Testis (tissue), 2 donors: Measurements from ENCODE around the gene SAMD11.

ENCODE experiments used
- CTCF ChIP-seq, 3 experiments: fragments of 450-650 bp in 2 of 3; fragments of 200-600 bp in 1 of 3; sonication (generic) in 1 of 3; IDR thresholded peaks; one replicate each; pipeline ENCODE4 v1.5.1; 2016 to 2019; ENCODE audit warnings: antibody characterized with exemption in 3 of 3, mild to moderate bottlenecking in 2 of 3, moderate library complexity in 1 of 3
- POLR2A ChIP-seq: fragments of 450-650 bp; IDR thresholded peaks from one replicate; pipeline ENCODE4 v1.6.1; 2017; ENCODE audit warnings: antibody characterized with exemption, mild to moderate bottlenecking, moderate library complexity

GRCh38 chr1:953524-954320, 30.0 kb downstream of the SAMD11 start:
- TF ChIP-seq CTCF (IDR thresholded peaks at IDR 0.05): no peak
- no peak for TF ChIP-seq POLR2A
